ENCODE results near the gene CDKN2AIPNL.
A peak's percentile ranks its signal among the peaks of the same experiment; 100 is the strongest.

Gene CDKN2AIPNL

GRCh38 chr5:134370871-134371833, 40.5 kb downstream of the CDKN2AIPNL start, which contains the start of gene UBE2B:
Gene UBE2B (plus strand): TSS chr5:134371569. CDS start chr5:134371596, 27 bp downstream.
- DNase-seq (ENCODE audit: low spot score), result peak; percentile 99
- TF ChIP-seq CTCF (IDR thresholded peaks at IDR 0.05), result no peak
- H3K27ac ChIP-seq, result peak within 1 kb of the TSS; percentile 97 to 100
- H3K4me3 ChIP-seq, result peak within 1 kb of the TSS; percentile 85

- TF ChIP-seq CTCF (IDR thresholded peaks at IDR 0.05), result no peak
- peak overlapping the region; percentile 85 for H3K4me3 ChIP-seq
- peak overlapping the region; percentile 97 to 100 for H3K27ac ChIP-seq
- DNase-seq (ENCODE audit: low spot score), result no peak
These were observed 41.3 kb downstream of the CDKN2AIPNL start for GRCh38 chr5:134370311-134370870.

- H3K4me3 ChIP-seq, result no peak overlapping the region
- no peak for DNase-seq (ENCODE audit: low spot score)
- TF ChIP-seq CTCF (IDR thresholded peaks at IDR 0.05), result no peak
- H3K27ac ChIP-seq, result no peak overlapping the region
These were observed 46.1 kb downstream of the CDKN2AIPNL start for GRCh38 chr5:134365604-134366003.

GRCh38 chr5:134355681-134356080, 56.0 kb downstream of the CDKN2AIPNL start:
- Histone ChIP-seq H3K27ac (no peak overlapping the region), H3K4me3 (no peak overlapping the region)
- DNase-seq (ENCODE audit: low spot score), result no peak
- no peak for TF ChIP-seq CTCF (IDR thresholded peaks at IDR 0.05)
